ENCODE measurements around the gene GTF3C4.

DNA sequence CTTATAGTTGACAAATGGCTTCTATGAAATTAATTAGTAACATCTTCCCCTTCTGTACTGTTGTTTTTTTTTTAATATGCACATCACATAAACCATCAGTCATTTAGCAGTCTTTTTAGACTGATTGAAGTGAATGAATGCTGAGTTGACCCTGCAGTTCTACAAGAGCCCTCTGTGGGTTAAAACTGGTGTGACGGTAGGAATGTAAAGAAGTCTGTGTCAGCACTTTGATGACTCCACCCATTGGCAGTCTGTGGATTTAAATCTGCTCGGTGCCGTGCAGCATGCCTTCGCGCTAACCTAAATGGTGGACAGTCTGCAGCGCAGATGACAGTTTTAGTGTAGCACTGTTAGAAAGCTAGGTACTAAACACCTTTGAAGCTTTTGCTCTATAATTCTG, 3.1 kb downstream of the GTF3C4 start:
- TF ChIP-seq, protein P1, sequence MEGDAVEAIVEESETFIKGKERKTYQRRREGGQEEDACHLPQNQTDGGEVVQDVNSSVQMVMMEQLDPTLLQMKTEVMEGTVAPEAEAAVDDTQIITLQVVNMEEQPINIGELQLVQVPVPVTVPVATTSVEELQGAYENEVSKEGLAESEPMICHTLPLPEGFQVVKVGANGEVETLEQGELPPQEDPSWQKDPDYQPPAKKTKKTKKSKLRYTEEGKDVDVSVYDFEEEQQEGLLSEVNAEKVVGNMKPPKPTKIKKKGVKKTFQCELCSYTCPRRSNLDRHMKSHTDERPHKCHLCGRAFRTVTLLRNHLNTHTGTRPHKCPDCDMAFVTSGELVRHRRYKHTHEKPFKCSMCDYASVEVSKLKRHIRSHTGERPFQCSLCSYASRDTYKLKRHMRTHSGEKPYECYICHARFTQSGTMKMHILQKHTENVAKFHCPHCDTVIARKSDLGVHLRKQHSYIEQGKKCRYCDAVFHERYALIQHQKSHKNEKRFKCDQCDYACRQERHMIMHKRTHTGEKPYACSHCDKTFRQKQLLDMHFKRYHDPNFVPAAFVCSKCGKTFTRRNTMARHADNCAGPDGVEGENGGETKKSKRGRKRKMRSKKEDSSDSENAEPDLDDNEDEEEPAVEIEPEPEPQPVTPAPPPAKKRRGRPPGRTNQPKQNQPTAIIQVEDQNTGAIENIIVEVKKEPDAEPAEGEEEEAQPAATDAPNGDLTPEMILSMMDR (IDR thresholded peaks at IDR 0.05; ENCODE audit: insufficient read depth, low read length, poor library complexity, severe bottlenecking), result no peak
- TF ChIP-seq EZH2phosphoT487 (conservative IDR thresholded peaks at IDR 0.05; ENCODE audit: low read length), result no peak

Data from SU-DHL-6 (cell line).